GOT3 (cell line): ENCODE data around the gene ZDHHC21.
"Not testable (repeated sequence)": the region's sequence is repeated elsewhere in the genome, so short reads cannot be mapped to it uniquely, and the experiment has no call there.

ENCODE experiments used
- DNase-seq: peaks from one replicate; lab custom pipeline; 2025; ENCODE audit warnings: mixed read lengths; lab: John Stamatoyannopoulos, UW

The ZDHHC21 gene

DNA sequence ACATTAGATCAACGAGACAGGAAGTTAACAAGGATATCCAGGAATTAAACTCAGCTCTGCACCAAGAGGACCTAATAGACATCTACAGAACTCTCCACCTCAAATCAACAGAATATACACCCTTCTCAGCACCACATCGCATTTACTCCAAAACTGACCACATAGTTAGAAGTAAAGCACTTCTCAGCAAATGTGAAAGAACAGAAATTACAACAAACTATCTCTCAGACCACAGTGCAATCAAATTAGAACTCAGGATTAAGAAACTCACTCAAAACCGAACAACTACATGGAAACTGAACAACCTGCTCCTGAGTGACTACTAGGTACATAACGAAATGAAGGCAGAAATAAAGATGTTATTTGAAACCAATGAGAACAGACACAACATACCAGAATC, 10.6 kb downstream of the ZDHHC21 start:
- DNase-seq = not testable (repeated sequence)

GRCh38 chr9:14678776-14679175, 14.5 kb downstream of the ZDHHC21 start:
- DNase-seq = no peak

DNA sequence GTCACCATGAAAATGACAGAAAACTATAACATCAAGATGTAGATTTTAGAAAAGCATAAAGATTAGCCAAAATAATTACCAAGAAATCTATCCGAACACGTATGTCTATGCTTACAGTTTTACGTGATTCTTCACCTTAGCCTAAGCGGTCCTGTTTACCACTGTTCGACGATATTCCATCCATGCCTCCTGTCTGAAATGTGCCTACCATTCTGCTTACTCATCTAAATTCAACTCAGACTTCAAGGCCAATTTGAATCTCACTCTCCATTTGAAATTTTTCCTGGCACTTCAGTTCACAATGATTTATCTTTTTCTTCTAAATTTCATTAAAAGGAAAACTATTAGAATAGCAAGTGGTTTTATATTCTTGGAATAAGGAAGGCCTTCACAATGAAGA, 15.4 kb downstream of the ZDHHC21 start:
- DNase-seq = no peak

DNA sequence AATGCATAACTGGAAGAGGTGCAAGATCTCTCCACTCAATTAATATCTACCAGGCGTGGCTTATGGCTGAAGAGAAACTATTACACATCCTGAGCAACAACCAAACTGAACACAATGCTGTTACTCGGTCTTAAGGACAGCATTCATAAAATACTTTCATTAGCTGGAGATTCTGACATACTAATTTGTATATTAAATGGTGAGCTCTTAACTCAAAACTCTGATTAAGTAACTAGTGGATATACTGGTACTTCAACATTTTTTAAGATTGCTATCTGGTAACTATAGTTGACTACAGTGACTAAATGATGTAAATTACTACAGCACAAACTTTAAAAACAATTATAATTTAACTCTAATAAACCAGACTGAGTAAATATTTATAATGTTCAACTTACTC, 15.8 kb downstream of the ZDHHC21 start:
- no peak for DNase-seq

- DNase-seq = no peak
These were observed 18.6 kb downstream of the ZDHHC21 start for GRCh38 chr9:14674630-14675029.

- no peak for DNase-seq
These were observed 21.9 kb downstream of the ZDHHC21 start for GRCh38 chr9:14671377-14671776.

GRCh38 chr9:14670718-14671117, 22.5 kb downstream of the ZDHHC21 start:
- no peak for DNase-seq

DNA sequence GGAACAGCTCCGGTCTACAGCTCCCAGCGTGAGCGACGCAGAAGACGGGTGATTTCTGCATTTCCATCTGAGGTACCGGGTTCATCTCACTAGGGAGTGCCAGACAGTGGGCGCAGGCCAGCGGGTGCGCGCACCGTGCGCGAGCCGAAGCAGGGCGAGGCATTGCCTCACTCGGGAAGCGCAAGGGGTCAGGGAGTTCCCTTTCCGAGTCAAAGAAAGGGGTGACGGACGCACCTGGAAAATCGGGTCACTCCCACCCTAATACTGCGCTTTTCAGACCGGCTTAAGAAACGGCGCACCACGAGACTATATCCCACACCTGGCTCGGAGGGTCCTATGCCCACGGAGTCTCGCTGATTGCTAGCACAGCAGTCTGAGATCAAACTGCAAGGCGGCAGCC, 29.2 kb downstream of the ZDHHC21 start:
- not testable (repeated sequence) for DNase-seq

DNA sequence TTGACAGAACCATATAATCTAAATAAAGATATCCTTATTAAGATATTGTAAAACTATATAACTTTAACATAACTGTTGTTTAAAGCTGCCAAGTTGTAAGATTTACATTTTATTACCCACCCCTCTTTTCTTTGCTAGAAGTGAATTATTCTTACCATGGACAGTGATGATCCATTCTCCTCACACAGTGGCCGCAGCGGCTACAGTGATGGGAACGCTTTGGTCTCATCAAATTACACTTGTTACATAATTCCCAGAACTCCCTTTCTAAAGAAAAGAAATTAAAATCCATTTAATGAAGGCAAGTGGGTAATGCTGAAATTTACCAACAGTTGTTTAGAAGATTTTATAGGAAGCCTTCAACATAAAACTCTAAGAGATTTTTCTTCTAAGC, 31.2 kb downstream of the ZDHHC21 start:
- DNase-seq = no peak

GRCh38 chr9:14661421-14662059, 31.7 kb downstream of the ZDHHC21 start:
- no peak for DNase-seq

GRCh38 chr9:14660721-14661120, 32.5 kb downstream of the ZDHHC21 start:
- DNase-seq = no peak

DNA sequence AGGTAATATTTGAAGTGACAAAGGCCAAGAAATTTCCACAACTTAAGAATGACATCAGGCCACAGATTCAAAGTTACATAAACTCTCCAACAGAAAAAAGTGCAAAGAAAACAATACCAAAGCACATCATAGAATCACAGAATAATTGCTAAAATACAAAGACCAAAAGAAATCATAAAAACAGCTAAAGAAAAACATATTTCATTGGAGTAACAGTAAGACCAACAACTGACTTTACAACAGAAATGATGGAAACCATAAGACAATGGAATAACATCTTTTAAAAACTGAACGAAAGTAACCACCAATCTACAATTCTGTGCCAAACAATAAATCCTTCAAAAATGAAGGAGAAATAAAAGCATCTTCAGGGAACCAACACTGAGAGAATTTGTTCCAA, 38.3 kb downstream of the ZDHHC21 start:
- DNase-seq = no peak

DNA sequence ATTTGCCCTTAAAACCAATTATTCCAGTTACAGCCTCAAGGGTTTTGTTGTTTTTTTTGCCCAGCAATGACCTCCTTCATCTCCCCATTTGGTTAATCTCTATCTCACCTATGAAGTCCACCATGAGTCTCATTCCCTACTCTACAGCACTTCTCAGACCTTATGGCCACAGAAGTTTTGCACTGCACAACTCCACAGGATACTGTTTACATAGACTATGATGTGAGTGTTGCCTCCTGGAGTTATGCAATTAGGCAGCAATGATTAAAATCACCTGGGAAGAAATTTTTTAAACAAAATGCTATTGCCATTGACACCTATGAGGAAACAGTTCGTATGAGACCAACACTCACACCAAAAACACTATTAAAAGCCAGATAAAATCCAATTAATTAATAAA, 39.7 kb downstream of the ZDHHC21 start:
- no peak for DNase-seq

GRCh38 chr9:14652729-14653377, 40.4 kb downstream of the ZDHHC21 start:
- no peak for DNase-seq

DNA sequence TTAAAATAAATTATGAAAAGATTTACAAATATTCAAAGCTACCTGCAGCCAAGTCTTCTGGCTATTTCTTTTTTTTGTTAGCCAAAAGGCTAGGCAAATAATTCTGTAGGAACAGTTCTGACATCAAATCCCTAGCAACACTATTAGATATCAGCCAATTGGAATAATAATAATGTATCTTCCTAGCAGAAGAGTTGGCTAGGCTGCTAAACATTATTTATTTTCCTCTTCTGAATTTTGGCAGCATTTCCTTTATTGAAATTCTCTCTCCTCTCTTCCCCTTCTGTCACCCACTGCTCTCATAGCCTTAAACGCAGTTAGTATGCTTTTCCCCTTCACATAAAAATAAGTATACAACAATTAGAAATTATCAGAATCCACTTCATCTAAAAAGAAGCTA, 42.6 kb downstream of the ZDHHC21 start:
- no peak for DNase-seq

- DNase-seq = no peak
These were observed 47.6 kb downstream of the ZDHHC21 start for GRCh38 chr9:14645648-14646047.

- DNase-seq = no peak
These were observed 52.3 kb downstream of the ZDHHC21 start for GRCh38 chr9:14640967-14641366.

DNA sequence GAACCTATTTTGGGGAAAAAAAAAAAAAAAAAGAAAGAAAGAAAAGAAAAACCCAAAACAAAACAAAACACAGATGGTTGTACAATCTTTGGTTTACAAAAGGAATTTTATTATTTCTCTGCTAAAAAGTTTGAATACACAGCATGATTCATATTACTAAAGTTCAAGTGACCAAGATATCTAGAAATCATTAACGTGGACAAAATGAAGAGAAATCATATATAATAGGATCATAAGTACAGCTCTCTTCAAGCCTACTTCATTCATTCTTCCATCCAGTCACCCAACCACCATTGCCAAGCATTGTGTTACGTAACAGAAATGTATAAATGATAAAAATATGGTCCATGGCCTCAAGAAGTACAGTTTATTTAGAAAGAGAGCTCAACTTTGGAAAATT, 52.9 kb downstream of the ZDHHC21 start:
- DNase-seq = no peak

- DNase-seq = no peak
These were observed 59.2 kb downstream of the ZDHHC21 start for GRCh38 chr9:14633906-14634565.

DNA sequence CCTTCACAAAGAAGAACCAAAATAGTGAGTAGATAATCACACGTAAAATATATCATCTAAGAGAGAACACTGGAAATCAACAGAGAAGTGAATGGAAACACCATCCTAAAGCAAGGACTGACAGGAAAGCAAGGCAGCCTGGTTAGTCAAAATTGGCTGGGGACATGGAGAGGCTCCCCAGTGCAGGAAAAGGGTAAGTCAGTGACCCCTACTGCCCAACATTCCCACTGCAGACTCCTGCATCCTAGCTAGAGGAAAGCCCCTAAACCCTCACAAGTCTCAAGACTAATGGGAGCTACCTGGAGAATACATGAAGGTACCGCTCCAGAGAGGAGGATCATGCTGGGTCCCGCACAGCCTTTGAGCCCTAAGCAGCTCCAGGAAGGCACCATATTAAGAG, 60.1 kb downstream of the ZDHHC21 start:
- no peak for DNase-seq

GRCh38 chr9:14627513-14627912, 65.7 kb downstream of the ZDHHC21 start:
- no peak for DNase-seq

DNA sequence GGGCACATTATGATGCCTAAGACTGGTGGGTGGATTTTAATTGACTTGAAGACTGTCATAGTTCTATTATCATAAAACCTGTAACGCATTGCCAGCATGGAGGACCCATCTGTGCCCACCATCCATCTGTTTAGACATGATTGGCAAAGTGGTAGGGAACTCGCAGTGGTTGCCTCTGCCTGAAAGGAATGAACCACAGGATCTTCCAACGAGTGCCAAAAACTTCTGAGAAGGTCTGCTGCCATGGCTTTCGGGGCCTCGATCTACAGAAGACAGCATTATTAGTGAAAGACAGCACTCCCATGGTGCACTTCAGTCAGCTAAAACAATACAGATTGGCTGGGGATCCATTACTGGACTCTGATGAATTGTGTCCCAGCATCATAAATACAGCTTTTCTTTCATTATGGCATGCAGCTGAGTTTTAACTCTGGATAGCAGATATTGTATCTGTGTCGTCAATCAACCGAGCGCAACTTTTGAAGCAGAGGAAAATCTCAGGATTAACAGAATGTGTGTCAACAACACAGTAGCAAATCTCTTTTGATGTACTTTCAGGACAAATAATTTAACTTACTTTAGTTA, 74.3 kb downstream of the ZDHHC21 start:
- no peak for DNase-seq
